Measurements from ENCODE around the gene NFASC. TPM values are rescaled to one million over a fixed set of nuclear protein-coding genes. Genes with fewer than 3 reads are reported as not detected.

NFASC gene
- total RNA-seq, 4 donors from 2014 or later = 7.9 to 68.7 (median 32.7) TPM

- Histone ChIP-seq H3K27ac (no peak overlapping the region), H3K4me1 (no peaks in the 10 kb centered on the region), H3K4me3 (no peak overlapping the region), H3K27me3 (no peaks in the 10 kb centered on the region), H3K9me3 (no peaks in the 10 kb centered on the region), H3K36me3 (no peaks in the 10 kb centered on the region)
- TF ChIP-seq CTCF (IDR thresholded peaks at IDR 0.05) (no peak), POLR2A (IDR thresholded peaks at IDR 0.05) (no peak)
- DNase-seq = no peak
- intact Hi-C loops (cut with DNase I; ENCODE audit: low total_unique reads) = no loop called here
These were observed 122.3 kb downstream of the NFASC start for GRCh38 chr1:204992998-204993314.

- DNase-seq = no peak
- no peak for TF ChIP-seq POLR2A (IDR thresholded peaks at IDR 0.05)
- no peak for TF ChIP-seq CTCF (IDR thresholded peaks at IDR 0.05)
- Histone ChIP-seq H3K27ac (peak overlapping the region in 1 of 2 donors; percentile 26), H3K27me3 (no peaks in the 10 kb centered on the region), H3K36me3 (no peaks in the 10 kb centered on the region), H3K9me3 (no peaks in the 10 kb centered on the region), H3K4me1 (no peaks in the 10 kb centered on the region), H3K4me3 (no peak overlapping the region)
- intact Hi-C loops (cut with DNase I; ENCODE audit: low total_unique reads) = no loop called here
These were observed 123.6 kb downstream of the NFASC start for GRCh38 chr1:204994086-204994862.

- no peaks in the 10 kb centered on the region for H3K9me3 ChIP-seq
- H3K4me1 ChIP-seq = no peaks in the 10 kb centered on the region
- no peaks in the 10 kb centered on the region for H3K27me3 ChIP-seq
- peak overlapping the region; percentile 59 to 61 for H3K27ac ChIP-seq
- TF ChIP-seq POLR2A (IDR thresholded peaks at IDR 0.05) (no peak), CTCF (IDR thresholded peaks at IDR 0.05) (no peak)
- no peaks in the 10 kb centered on the region for H3K36me3 ChIP-seq
- intact Hi-C loops (cut with DNase I; ENCODE audit: low total_unique reads) = no loop called here
- H3K4me3 ChIP-seq = no peak overlapping the region
- peak; percentile 29 to 53 for DNase-seq
These were observed 126.3 kb downstream of the NFASC start for GRCh38 chr1:204996981-204997380.

- peak overlapping the region; percentile 59 to 61 for H3K27ac ChIP-seq
- no peaks in the 10 kb centered on the region for H3K36me3 ChIP-seq
- H3K9me3 ChIP-seq = no peaks in the 10 kb centered on the region
- H3K27me3 ChIP-seq = no peaks in the 10 kb centered on the region
- intact Hi-C loops (cut with DNase I; ENCODE audit: low total_unique reads) = no loop called here
- H3K4me3 ChIP-seq = no peak overlapping the region
- peak in 1 of 2 donors; percentile 55 for DNase-seq
- no peaks in the 10 kb centered on the region for H3K4me1 ChIP-seq
- TF ChIP-seq CTCF (IDR thresholded peaks at IDR 0.05) (no peak), POLR2A (IDR thresholded peaks at IDR 0.05) (no peak)
These were observed 127.1 kb downstream of the NFASC start for GRCh38 chr1:204997591-204998355.

GRCh38 chr1:205001162-205001561 lies 130.5 kb downstream of the NFASC start:
- Histone ChIP-seq H3K4me3 (no peak overlapping the region), H3K9me3 (no peaks in the 10 kb centered on the region), H3K4me1 (no peaks in the 10 kb centered on the region), H3K36me3 (no peaks in the 10 kb centered on the region), H3K27ac (no peak overlapping the region), H3K27me3 (no peaks in the 10 kb centered on the region)
- no peak for TF ChIP-seq POLR2A (IDR thresholded peaks at IDR 0.05)
- no peak for TF ChIP-seq CTCF (IDR thresholded peaks at IDR 0.05)
- intact Hi-C loops (cut with DNase I; ENCODE audit: low total_unique reads) = no loop called here
- no peak for DNase-seq
